DND-41 (cell line): ENCODE results near the gene RBMS2.

Experiments used
- ATAC-seq: fragments of 200-7000 bp; cut with Tn5 transposase; 3 replicates; pipeline ENCODE4 v1.9.1; 2021; ENCODE audit warnings: low read depth; ENCODE audit not compliant: insufficient read depth
- DNase-seq: peaks from one replicate; pipeline ENCODE4 v3.0.0-alpha.2; 2020
- H2AFZ ChIP-seq: 2 replicates; pipeline ENCODE4 v1.6.0; 2012; ENCODE audit warnings: low read depth, low read length
- H3K27ac ChIP-seq: 2 replicates; pipeline ENCODE4 v1.5.1; 2012; ENCODE audit warnings: low read length, inconsistent platforms
- H3K27me3 ChIP-seq: fragments of 200-600 bp; sonication (generic); 2 replicates; pipeline ENCODE4 v1.6.0; 2012; ENCODE audit warnings: low read length, mild to moderate bottlenecking, inconsistent platforms; ENCODE audit not compliant: insufficient read depth, poor library complexity
- H3K36me3 ChIP-seq: 2 replicates; pipeline ENCODE4 v1.5.1; 2012; ENCODE audit warnings: low read length, inconsistent platforms; ENCODE audit not compliant: insufficient read depth
- H3K4me1 ChIP-seq: 2 replicates; pipeline ENCODE4 v1.5.1; 2012; ENCODE audit warnings: mild to moderate bottlenecking, low read length; ENCODE audit not compliant: insufficient read depth
- H3K4me2 ChIP-seq: 2 replicates; pipeline ENCODE4 v1.6.0; 2012; ENCODE audit warnings: mild to moderate bottlenecking, moderate library complexity, low read length, inconsistent platforms; ENCODE audit not compliant: insufficient read depth
- H3K4me3 ChIP-seq, 2 experiments: fragments of 200-600 bp in 1 of 2; shearing (Covaris generic) in 1 of 2; 2 replicates each; pipeline ENCODE4 v1.5.1; 2012 to 2016; ENCODE audit warnings: inconsistent platforms in 2 of 2, low read length in 2 of 2, mild to moderate bottlenecking in 2 of 2, low read depth in 1 of 2, moderate library complexity in 1 of 2
- H3K79me2 ChIP-seq: 2 replicates; pipeline ENCODE4 v1.6.0; 2012; ENCODE audit warnings: low read length, inconsistent platforms; ENCODE audit not compliant: insufficient read depth
- H3K9ac ChIP-seq: 2 replicates; pipeline ENCODE4 v1.6.0; 2012; ENCODE audit warnings: low read depth, mild to moderate bottlenecking, inconsistent platforms, low read length, moderate library complexity
- H3K9me3 ChIP-seq: 2 replicates; pipeline ENCODE4 v1.5.1; 2012; ENCODE audit warnings: low read length, moderate library complexity, mild to moderate bottlenecking, inconsistent platforms; ENCODE audit not compliant: insufficient read depth, severe bottlenecking
- H4K20me1 ChIP-seq: 2 replicates; pipeline ENCODE4 v1.6.0; 2012; ENCODE audit warnings: low read length; ENCODE audit not compliant: insufficient read depth
- CTCF ChIP-seq: IDR thresholded peaks from 2 replicates; pipeline ENCODE4 v1.5.1; 2012; ENCODE audit warnings: borderline replicate concordance, low read length, moderate library complexity, mild to moderate bottlenecking; ENCODE audit not compliant: poor library complexity, severe bottlenecking; ENCODE audit errors: extremely low read depth
- EZH2 ChIP-seq: IDR thresholded peaks from 3 replicates; pipeline ENCODE4 v1.6.1; 2012; ENCODE audit warnings: borderline replicate concordance, low read depth, mild to moderate bottlenecking, moderate library complexity, low read length, inconsistent platforms; ENCODE audit not compliant: severe bottlenecking

The RBMS2 gene

GRCh38 chr12:56551070-56551469, 29.4 kb downstream of the RBMS2 start:
- Histone ChIP-seq H3K9ac (no peak overlapping the region), H3K27me3 (no peaks in the 10 kb centered on the region), H3K9me3 (no peaks in the 10 kb centered on the region), H3K4me2 (no peak overlapping the region), H3K79me2 (0 out of 2 replicates have a peak, but pooled peaks cover 2% of the 10 kb centered on the region), H2AFZ (no peak overlapping the region), H4K20me1 (no peaks in the 10 kb centered on the region), H3K4me3 (no peak overlapping the region), H3K4me1 (no peaks in the 10 kb centered on the region), H3K27ac (no peak overlapping the region), H3K36me3 (no peaks in the 10 kb centered on the region)
- TF ChIP-seq CTCF (no peak), EZH2 (no peak)
- ATAC-seq, result no peak
- DNase-seq, result no peak

GRCh38 chr12:56565510-56566101, 44.0 kb downstream of the RBMS2 start:
- no peaks in the 10 kb centered on the region for H3K27me3 ChIP-seq
- H3K4me3 ChIP-seq, result no peak overlapping the region
- peak; percentile 19 for DNase-seq
- no peaks in the 10 kb centered on the region for H3K79me2 ChIP-seq
- peaks cover 17% of the 10 kb centered on the region for H3K4me1 ChIP-seq
- H4K20me1 ChIP-seq, result no peaks in the 10 kb centered on the region
- TF ChIP-seq EZH2, result no peak
- no peak for TF ChIP-seq CTCF
- no peak overlapping the region for H3K27ac ChIP-seq
- no peak overlapping the region for H3K9ac ChIP-seq
- H2AFZ ChIP-seq, result no peak overlapping the region
- no peak overlapping the region for H3K4me2 ChIP-seq
- ATAC-seq, result peak; percentile 36; the same call in 2 of the 3 replicates
- H3K9me3 ChIP-seq, result no peaks in the 10 kb centered on the region
- H3K36me3 ChIP-seq, result peaks cover 4% of the 10 kb centered on the region; the same call in 1 of the 2 replicates

GRCh38 chr12:56568146-56568545, 46.5 kb downstream of the RBMS2 start:
- ATAC-seq (no peak), DNase-seq (no peak)
- Histone ChIP-seq H3K4me1 (peaks cover 20% of the 10 kb centered on the region), H4K20me1 (no peaks in the 10 kb centered on the region), H3K27me3 (no peaks in the 10 kb centered on the region), H3K36me3 (no peaks in the 10 kb centered on the region; the same call in 1 of the 2 replicates), H3K4me2 (no peak overlapping the region), H3K9ac (no peak overlapping the region), H3K79me2 (no peaks in the 10 kb centered on the region), H3K27ac (no peak overlapping the region), H3K4me3 (no peak overlapping the region), H3K9me3 (no peaks in the 10 kb centered on the region), H2AFZ (no peak overlapping the region)
- TF ChIP-seq EZH2, result no peak
- TF ChIP-seq CTCF, result no peak

- ATAC-seq (no peak), DNase-seq (no peak)
- no peaks in the 10 kb centered on the region; the same call in 1 of the 2 replicates for H3K36me3 ChIP-seq
Observed at GRCh38 chr12:56571121-56571520, 49.5 kb downstream of the RBMS2 start.

More at GRCh38 chr12:56571121-56571520, 49.5 kb downstream of the RBMS2 start:
- Histone ChIP-seq H3K4me3 (no peak overlapping the region), H3K27me3 (no peaks in the 10 kb centered on the region), H3K27ac (no peak overlapping the region), H3K4me2 (no peak overlapping the region), H3K4me1 (peaks cover 20% of the 10 kb centered on the region), H2AFZ (no peak overlapping the region), H4K20me1 (no peaks in the 10 kb centered on the region), H3K79me2 (no peaks in the 10 kb centered on the region), H3K9me3 (no peaks in the 10 kb centered on the region), H3K9ac (no peak overlapping the region)
- no peak for TF ChIP-seq EZH2
- no peak for TF ChIP-seq CTCF
